ENCODE results near the gene NOTCH2.

- TF ChIP-seq HOXA7 (CRISPR knock-in tag; IDR thresholded peaks at IDR 0.05; ENCODE audit: borderline replicate concordance) = no peak
- no peak for TF ChIP-seq ZNF837 (tag by site-specific recombination; IDR thresholded peaks at IDR 0.05)
- TF ChIP-seq MYNN (tag by site-specific recombination; IDR thresholded peaks at IDR 0.05; ENCODE audit: borderline replicate concordance) = no peak
These were observed 133.5 kb downstream of the NOTCH2 start for GRCh38 chr1:119935915-119936314.
